Activated CD4-positive, CD25-positive, alpha-beta regulatory T cell treated with anti-CD3 and anti-CD28 coated beads, Interleukin-2, amount 50 U/mL, for 72 hours (primary cell): Measurements from ENCODE around the gene AFDN.

ENCODE experiments used
- DNase-seq: peaks from one replicate; pipeline ENCODE4 v3.0.0; 2021

AFDN gene

GRCh38 chr6:168012431-168013249 lies 185.9 kb downstream of the AFDN start:
- no peak for DNase-seq

GRCh38 chr6:168013250-168013915 lies 186.7 kb downstream of the AFDN start:
- no peak for DNase-seq

DNA sequence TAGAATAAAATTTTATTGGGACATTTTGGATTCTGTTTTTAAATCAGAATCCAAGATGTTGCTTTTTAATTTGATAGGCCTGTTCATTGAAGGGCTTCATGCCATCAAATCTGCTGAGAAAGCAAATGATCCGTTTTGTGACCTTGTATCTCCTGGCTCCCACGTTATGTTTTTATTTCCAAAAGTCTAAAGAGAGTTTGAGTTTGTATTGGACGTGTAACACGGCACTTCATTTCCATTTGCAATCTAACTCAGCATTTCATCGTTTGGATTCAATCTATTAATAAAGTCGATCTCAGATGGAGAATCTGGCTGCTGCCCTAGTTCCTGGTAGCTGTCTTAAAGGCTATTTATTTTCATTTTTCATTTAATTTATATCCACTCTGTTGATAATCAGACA lies 187.7 kb downstream of the AFDN start:
- no peak for DNase-seq

GRCh38 chr6:168015009-168015408 lies 188.3 kb downstream of the AFDN start:
- no peak for DNase-seq

DNA sequence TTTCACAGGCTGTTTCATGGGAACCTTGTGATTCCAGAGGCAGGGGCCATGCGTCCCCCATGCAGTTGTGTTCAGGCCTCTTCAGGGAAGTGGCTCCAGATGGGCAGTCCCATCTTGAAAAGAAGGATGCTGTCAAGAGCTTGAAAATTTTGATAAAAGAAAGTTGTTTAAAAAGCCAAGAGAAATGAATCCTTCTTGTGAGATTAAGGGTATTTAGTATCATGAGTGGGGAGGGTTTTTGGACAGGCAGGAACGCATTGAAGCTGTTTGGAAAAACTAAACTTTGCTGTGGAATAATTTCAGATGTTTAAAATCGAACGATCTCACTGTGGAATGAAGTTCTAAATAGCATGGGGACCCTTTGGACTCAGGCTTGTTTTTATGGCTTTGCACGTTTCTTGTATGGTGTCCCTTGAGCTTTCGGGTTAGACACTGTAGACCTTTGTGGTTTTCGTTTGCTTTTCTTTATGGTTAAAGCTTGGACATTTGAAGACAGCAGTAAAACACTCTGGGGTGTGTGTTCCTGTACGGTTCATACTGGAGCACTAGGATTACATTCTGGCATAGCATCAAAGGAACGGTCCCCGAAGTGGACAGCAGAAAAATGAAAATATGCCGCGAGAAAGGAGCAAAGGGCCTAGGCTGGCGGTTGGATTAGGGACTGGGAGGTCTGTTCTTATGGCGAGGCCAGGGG lies 188.9 kb downstream of the AFDN start:
- no peak for DNase-seq

- DNase-seq: no peak
Observed at GRCh38 chr6:168016176-168016620, 189.5 kb downstream of the AFDN start.

- DNase-seq: no peak
Observed at GRCh38 chr6:168016721-168017525, 190.2 kb downstream of the AFDN start.

DNA sequence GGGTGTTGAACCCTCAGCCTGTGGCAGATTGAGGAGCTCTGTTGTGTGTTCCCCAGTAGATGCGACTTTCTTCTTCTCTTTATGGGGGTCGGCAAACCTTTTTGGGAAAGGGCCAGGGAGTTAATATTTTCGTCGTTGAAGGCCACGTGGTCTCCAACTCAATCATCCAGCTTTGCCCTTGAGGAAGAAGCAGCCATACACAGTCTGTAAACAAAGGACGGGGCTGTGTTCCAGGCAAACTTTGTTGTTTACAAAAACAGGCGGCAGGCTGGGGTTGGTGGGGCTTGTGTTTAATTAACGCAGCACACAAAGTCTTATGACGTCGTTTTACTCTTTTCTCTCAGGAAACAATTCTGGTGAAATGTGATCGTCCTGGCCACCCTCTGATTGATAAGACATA lies 190.9 kb downstream of the AFDN start:
- DNase-seq: no peak

DNA sequence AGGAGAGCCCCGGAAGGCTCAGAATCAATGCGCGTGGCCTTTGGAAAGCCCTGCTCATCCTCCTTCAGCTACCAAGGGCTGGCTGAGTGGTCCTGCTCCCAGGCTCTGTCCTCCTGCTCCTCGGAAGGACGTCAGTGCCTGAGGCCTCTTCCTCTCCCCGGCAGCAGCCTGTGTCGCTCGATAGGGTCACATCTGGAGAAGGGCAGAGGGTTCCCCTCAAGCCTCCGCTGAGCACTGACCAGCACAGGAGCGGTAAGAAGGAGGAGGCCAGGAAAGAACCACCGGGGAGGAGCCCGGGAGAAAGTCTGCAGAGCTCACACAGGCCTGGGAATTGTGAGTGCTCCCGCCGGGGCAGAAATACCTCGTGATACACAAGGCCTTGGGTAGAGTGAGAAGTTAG lies 192.0 kb downstream of the AFDN start:
- no peak for DNase-seq

- DNase-seq: no peak
Observed at GRCh38 chr6:168020242-168020641, 193.5 kb downstream of the AFDN start.

GRCh38 chr6:168021581-168021980 lies 194.9 kb downstream of the AFDN start:
- no peak for DNase-seq
